ENCODE results near the gene AATK.

DNA sequence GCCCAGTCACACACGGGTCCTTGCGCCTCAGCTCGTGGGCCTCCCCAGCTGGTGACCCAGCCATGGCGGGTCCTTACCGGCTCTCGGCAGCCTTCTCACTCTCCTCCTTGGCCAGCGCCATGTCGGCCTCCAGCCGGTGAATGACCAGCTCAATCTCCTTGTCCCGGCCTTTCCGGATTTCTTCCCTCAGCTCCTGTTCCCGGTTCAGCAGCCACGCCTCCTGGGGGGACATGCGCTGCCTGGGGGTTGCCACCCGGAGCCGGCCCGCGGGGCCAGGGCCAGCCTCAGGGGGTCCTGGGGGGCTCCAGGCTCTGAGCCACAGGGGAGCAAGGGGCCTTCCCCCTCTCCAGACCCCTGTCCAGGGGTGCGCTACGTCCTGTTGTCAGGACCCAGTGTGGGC is 25.1 kb upstream of the AATK start:
- TF ChIP-seq, protein P1, sequence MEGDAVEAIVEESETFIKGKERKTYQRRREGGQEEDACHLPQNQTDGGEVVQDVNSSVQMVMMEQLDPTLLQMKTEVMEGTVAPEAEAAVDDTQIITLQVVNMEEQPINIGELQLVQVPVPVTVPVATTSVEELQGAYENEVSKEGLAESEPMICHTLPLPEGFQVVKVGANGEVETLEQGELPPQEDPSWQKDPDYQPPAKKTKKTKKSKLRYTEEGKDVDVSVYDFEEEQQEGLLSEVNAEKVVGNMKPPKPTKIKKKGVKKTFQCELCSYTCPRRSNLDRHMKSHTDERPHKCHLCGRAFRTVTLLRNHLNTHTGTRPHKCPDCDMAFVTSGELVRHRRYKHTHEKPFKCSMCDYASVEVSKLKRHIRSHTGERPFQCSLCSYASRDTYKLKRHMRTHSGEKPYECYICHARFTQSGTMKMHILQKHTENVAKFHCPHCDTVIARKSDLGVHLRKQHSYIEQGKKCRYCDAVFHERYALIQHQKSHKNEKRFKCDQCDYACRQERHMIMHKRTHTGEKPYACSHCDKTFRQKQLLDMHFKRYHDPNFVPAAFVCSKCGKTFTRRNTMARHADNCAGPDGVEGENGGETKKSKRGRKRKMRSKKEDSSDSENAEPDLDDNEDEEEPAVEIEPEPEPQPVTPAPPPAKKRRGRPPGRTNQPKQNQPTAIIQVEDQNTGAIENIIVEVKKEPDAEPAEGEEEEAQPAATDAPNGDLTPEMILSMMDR (IDR thresholded peaks at IDR 0.05) = no peak
- TF ChIP-seq POLR2A (IDR thresholded peaks at IDR 0.05) = no peak
